ENCODE measurements around the gene SREBF1. TPM values are rescaled to one million over a fixed set of nuclear protein-coding genes. Genes with fewer than 3 reads are reported as not detected.
"Not testable (repeated sequence)": the region's sequence is repeated elsewhere in the genome, so short reads cannot be mapped to it uniquely, and the experiment has no call there.

The SREBF1 gene
- total RNA-seq, 1 donor from 2014 or later, result 127 TPM

GRCh38 chr17:17812211-17813054 is 24.4 kb downstream of the SREBF1 start:
- peak; percentile 85 for DNase-seq (ENCODE audit: low spot score)

DNA sequence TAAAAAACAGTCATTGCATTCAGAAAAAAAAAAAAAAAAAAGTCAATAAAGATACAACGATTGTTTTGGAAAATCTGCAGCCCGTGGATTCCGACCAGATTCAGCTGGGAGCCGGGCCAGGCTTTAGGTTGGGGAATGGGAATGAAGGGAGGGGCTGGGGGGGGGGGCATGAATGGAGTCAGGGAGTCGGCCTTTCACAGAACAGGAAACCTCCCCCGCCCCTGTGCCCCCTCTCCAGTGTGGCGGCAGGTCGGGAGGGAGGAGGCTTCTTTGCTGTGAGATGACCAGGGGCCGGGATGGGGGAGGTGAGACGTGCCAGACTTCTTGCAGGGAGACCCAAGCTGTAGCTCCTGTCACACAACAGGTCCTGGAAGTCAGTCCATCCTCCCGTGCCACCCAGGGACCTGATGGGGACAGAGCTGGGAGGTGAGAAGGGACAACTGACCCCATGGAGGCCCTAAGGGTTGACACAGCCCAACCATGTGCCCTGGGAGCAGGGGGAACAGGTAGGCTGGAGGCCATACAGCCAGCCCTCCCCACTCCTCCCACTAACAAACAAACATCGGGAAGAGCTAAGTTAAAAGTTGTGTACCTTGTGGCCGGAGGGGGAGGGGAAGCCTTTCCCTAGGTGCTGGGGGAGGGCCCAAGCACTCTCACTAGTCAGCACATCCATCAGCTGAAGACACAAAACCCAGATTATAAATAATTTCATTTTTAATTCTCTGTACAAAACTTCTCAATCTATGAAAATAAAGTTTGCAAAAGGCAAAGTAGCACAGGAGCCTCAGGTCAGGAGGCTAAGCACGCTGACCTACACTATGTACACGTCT is 25.2 kb downstream of the SREBF1 start:
- DNase-seq (ENCODE audit: low spot score), result no peak

- no peak for DNase-seq (ENCODE audit: low spot score)
Observed at GRCh38 chr17:17810895-17811248, 25.9 kb downstream of the SREBF1 start.

- DNase-seq (ENCODE audit: low spot score), result no peak
Observed at GRCh38 chr17:17810084-17810894, 26.5 kb downstream of the SREBF1 start.

DNA sequence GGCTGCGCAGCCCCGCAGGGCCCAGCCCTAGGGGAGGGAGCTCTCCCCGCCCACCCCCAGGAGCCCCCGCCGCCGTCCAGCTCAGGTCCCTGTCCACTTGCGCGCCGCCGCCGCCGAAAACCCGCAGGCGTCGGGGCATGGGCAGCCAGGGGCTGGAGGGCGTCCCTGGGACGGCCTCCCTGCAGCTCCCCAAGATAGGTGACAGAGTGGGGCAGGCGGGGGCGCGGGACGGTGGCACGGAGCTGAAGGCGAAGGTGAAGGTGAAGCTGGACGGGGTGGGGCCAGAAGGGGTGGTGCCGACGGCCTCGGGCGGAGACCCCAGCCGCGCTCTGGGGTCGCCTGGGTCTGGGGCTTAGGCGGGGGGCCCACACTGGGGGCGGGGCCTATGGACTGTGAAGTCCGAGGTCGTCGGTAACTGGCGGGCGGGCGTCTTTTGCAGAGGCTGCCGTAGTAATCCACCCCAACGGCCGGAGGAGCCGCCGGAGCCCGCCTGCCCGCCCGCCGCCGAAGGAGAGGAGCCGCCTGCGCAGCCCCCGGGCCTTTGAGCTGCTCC is 27.2 kb downstream of the SREBF1 start:
- DNase-seq (ENCODE audit: low spot score), result no peak

- DNase-seq (ENCODE audit: low spot score), result no peak
Observed at GRCh38 chr17:17808706-17809432, 27.9 kb downstream of the SREBF1 start.

GRCh38 chr17:17808200-17808599 is 28.6 kb downstream of the SREBF1 start:
- not testable (repeated sequence) for DNase-seq (ENCODE audit: low spot score)

- no peak for DNase-seq (ENCODE audit: low spot score)
Observed at GRCh38 chr17:17807440-17807839, 29.3 kb downstream of the SREBF1 start.

GRCh38 chr17:17806611-17807274 is 30.0 kb downstream of the SREBF1 start:
- no peak for DNase-seq (ENCODE audit: low spot score)

- no peak for DNase-seq (ENCODE audit: low spot score)
Observed at GRCh38 chr17:17806035-17806434, 30.8 kb downstream of the SREBF1 start.

DNA sequence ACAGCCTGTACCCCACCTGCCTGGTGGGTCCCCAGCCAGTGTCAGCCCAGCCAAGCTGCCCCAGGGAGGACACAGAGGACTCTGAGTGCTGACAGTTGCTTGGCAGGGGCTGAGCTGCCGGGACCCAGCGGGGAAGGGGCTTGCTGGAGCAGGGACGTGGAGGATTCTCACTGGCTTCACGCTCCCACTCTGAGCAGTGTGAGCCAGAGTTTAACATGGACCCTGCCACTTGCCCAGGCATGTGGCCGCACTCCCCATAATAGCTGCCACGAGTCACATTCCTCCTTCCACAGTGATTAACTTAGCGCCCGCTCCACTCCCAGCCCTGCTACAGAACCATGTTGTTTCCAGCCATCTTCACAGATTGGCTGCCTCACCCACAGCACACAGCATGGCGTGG is 31.2 kb downstream of the SREBF1 start:
- no peak for DNase-seq (ENCODE audit: low spot score)

GRCh38 chr17:17804007-17804406 is 32.8 kb downstream of the SREBF1 start:
- DNase-seq (ENCODE audit: low spot score), result no peak

- no peak for DNase-seq (ENCODE audit: low spot score)
Observed at GRCh38 chr17:17801800-17802481, 34.8 kb downstream of the SREBF1 start.

GRCh38 chr17:17800504-17801021 is 36.2 kb downstream of the SREBF1 start:
- DNase-seq (ENCODE audit: low spot score), result no peak

- DNase-seq (ENCODE audit: low spot score), result no peak
Observed at GRCh38 chr17:17798573-17799255, 38.1 kb downstream of the SREBF1 start.

- DNase-seq (ENCODE audit: low spot score), result no peak
Observed at GRCh38 chr17:17798010-17798556, 38.7 kb downstream of the SREBF1 start.

GRCh38 chr17:17797119-17797809 is 39.5 kb downstream of the SREBF1 start:
- no peak for DNase-seq (ENCODE audit: low spot score)

GRCh38 chr17:17796787-17797061 is 40.1 kb downstream of the SREBF1 start:
- DNase-seq (ENCODE audit: low spot score), result no peak
